Measurements from ENCODE around the gene CTBP1.

DNA sequence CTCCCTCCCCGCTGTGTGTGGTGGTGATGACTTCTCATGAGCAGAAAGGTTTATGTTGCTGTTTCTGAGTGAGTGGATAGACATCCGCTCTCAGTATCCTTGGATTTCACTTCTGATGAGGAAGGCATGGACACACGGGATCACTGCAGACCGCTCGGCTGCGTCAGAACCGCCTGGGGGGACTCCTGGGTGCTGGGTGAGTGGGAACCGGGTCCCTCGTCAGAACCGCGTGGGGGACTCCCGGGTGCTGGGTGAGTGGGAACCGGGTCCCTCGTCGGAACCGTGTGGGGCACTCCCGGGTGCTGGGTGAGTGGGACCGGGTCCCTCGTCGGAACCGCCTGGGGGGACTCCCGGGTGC is 9.0 kb downstream of the CTBP1 start:
- TF ChIP-seq, protein P1, sequence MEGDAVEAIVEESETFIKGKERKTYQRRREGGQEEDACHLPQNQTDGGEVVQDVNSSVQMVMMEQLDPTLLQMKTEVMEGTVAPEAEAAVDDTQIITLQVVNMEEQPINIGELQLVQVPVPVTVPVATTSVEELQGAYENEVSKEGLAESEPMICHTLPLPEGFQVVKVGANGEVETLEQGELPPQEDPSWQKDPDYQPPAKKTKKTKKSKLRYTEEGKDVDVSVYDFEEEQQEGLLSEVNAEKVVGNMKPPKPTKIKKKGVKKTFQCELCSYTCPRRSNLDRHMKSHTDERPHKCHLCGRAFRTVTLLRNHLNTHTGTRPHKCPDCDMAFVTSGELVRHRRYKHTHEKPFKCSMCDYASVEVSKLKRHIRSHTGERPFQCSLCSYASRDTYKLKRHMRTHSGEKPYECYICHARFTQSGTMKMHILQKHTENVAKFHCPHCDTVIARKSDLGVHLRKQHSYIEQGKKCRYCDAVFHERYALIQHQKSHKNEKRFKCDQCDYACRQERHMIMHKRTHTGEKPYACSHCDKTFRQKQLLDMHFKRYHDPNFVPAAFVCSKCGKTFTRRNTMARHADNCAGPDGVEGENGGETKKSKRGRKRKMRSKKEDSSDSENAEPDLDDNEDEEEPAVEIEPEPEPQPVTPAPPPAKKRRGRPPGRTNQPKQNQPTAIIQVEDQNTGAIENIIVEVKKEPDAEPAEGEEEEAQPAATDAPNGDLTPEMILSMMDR (optimal IDR thresholded peaks at IDR 0.05 in 1 of 3, IDR thresholded peaks at IDR 0.05 in 1 of 3, conservative IDR thresholded peaks at IDR 0.05 in 1 of 3; ENCODE audit: extremely low read depth in 1 of 3, insufficient read depth in 2 of 3, low read length in 3 of 3): no peak
- no peak for TF ChIP-seq EZH2 (IDR thresholded peaks at IDR 0.05; ENCODE audit: low read length)

All from keratinocyte (primary cell).